Activated B cell treated with CpG ODN at 0.5 μM for 24 hours (primary cell): ENCODE measurements around the gene DNAJC4. TPM values are rescaled to one million over a fixed set of nuclear protein-coding genes. Genes with fewer than 3 reads are reported as not detected.

Source experiments
- ATAC-seq: fragments of 200-7000 bp; cut with Tn5 transposase; one replicate; pipeline ENCODE4 v1.10.0; 2021; ENCODE audit warnings: low read depth, mild to moderate bottlenecking, moderate library complexity
- CTCF ChIA-PET: fragments of 350-600 bp; sonication (Branson Sonifier 250); formaldehyde crosslinking; loops from one replicate; lab custom pipeline; 2021; ENCODE audit warnings: antibody characterized with exemption; lab: Charles Lee
- POLR2A ChIA-PET: fragments of 350-600 bp; sonication (Branson Sonifier 250); formaldehyde crosslinking; loops from one replicate; lab custom pipeline; 2021; ENCODE audit warnings: antibody characterized with exemption; lab: Charles Lee
- DNase-seq: peaks from one replicate; pipeline ENCODE4 v3.0.0; 2022
- H3K27ac Mint-ChIP-seq: one replicate; pipeline ENCODE4 v1.8.0; 2020; ENCODE audit warnings: mixed read lengths
- H3K27me3 Mint-ChIP-seq: one replicate; pipeline ENCODE4 v1.8.0; 2021; ENCODE audit warnings: mixed read lengths
- H3K36me3 Mint-ChIP-seq: one replicate; pipeline ENCODE4 v1.8.0; 2021; ENCODE audit warnings: low read depth, mixed read lengths
- H3K4me1 Mint-ChIP-seq: one replicate; pipeline ENCODE4 v1.8.0; 2021; ENCODE audit warnings: mixed read lengths
- H3K4me3 Mint-ChIP-seq: one replicate; pipeline ENCODE4 v1.8.0; 2020; ENCODE audit warnings: mild to moderate bottlenecking, mixed read lengths
- H3K9me3 Mint-ChIP-seq: one replicate; pipeline ENCODE4 v1.8.0; 2020; ENCODE audit warnings: mixed read lengths
- intact Hi-C: fragments of 100-400 bp; cut with micrococcal nuclease; formaldehyde crosslinking; loops from one replicate; pipeline ENCODE4 v1.15.1; 2024
- total RNA-seq: library from RNA; stranded (reverse); gene quantifications from 2 replicates; pipeline ENCODE4 v1.2.3, GENCODE V29; 2022
- TF ChIP-seq, protein P1 (sequence below): fragments of 200-600 bp; IDR thresholded peaks from one replicate; pipeline ENCODE4 v1.8.0; 2022; ENCODE audit warnings: antibody characterized with exemption, mild to moderate bottlenecking

Gene DNAJC4
- total RNA-seq, 1 donor from 2014 or later, result 53.3 TPM

DNA sequence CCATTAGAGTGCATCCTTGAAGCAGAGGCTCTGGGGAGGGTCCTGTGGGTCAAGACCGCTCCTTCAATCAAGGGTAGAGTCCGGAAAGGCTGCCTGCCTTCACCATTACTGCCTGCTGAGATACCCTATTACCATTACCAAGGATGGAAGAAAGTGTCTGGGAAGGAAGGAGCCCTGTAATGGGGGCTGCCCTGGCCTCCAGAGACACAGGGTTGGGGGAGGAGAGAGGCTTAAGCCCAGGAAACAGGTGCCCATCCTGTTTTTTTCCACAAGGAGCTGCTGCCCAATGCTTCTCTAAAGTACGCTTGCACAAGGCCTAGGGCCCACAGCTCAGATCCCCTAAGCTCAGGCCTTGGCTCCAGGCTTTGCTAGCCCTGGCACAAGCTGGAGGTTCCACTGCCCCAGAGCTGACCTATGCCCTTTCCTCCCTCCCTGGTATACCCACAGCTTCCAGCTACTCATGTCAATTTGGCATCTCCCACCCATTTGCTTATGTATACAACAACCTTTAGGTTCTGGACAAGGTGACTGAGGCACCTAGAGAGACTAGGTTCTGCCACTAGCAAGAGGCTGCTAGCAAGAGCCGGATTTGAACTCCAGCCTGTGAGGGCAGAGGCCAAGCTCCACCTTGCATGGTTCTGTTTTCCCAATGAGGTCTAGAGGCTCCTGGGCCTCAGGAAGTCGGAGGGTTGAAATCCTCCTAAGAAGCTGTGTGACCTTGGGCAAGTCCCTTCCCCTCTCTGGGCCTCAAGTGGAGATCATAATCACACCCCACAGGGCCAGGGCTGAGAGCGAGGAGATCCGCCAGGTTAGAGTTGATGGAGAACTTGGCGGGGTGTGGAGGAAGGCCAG lies 19.4 kb downstream of the DNAJC4 start:
- ChIA-PET POLR2A (interaction anchor here (1.0 to 2.8 kb wide), 11 partner anchors 9 to 63 kb away, joined by 3 to 15 read pairs (median 5); partner anchors contain the start of genes DNAJC4, ESRRA, FKBP2 and STIP1), CTCF (interaction anchor here (0.9 to 2.9 kb wide), 9 partner anchors 9 to 105 kb away, joined by 3 to 14 read pairs (median 6); partner anchors contain the start of genes ESRRA, FERMT3 and FKBP2)
- TF ChIP-seq, protein P1, sequence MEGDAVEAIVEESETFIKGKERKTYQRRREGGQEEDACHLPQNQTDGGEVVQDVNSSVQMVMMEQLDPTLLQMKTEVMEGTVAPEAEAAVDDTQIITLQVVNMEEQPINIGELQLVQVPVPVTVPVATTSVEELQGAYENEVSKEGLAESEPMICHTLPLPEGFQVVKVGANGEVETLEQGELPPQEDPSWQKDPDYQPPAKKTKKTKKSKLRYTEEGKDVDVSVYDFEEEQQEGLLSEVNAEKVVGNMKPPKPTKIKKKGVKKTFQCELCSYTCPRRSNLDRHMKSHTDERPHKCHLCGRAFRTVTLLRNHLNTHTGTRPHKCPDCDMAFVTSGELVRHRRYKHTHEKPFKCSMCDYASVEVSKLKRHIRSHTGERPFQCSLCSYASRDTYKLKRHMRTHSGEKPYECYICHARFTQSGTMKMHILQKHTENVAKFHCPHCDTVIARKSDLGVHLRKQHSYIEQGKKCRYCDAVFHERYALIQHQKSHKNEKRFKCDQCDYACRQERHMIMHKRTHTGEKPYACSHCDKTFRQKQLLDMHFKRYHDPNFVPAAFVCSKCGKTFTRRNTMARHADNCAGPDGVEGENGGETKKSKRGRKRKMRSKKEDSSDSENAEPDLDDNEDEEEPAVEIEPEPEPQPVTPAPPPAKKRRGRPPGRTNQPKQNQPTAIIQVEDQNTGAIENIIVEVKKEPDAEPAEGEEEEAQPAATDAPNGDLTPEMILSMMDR, result no peak
- Mint-ChIP-seq H3K36me3 (peaks cover 6% of the 10 kb centered on the region), H3K9me3 (no peaks in the 10 kb centered on the region), H3K27ac (no peak overlapping the region), H3K4me3 (no peak overlapping the region), H3K27me3 (no peaks in the 10 kb centered on the region), H3K4me1 (peaks cover 27% of the 10 kb centered on the region)
- DNase-seq (no peak), ATAC-seq (no peak)
- intact Hi-C loops, result loop anchor here (10.0 kb wide), 1 partner anchor 525 kb away; the partner anchor contains the start of gene SF1

- ATAC-seq (no peak), DNase-seq (no peak)
- Mint-ChIP-seq H3K4me1 (peaks cover 22% of the 10 kb centered on the region), H3K4me3 (peak overlapping the region; percentile 81), H3K9me3 (no peaks in the 10 kb centered on the region), H3K27ac (peak overlapping the region; percentile 24), H3K36me3 (peaks cover 6% of the 10 kb centered on the region), H3K27me3 (no peaks in the 10 kb centered on the region)
- TF ChIP-seq, protein P1, result no peak
- intact Hi-C loops, result loop anchor here (1.0 kb wide), 6 partner anchors 9 to 105 kb away; partner anchors contain the start of genes BAD, FKBP2 and VEGFB
- ChIA-PET CTCF (interaction anchor here (1.2 to 2.9 kb wide), 11 partner anchors 8 to 105 kb away, joined by 3 to 14 read pairs (median 7); partner anchors contain the start of genes ESRRA, FERMT3 and FKBP2), POLR2A (interaction anchor here (1.0 to 2.8 kb wide), 10 partner anchors 9 to 64 kb away, joined by 3 to 15 read pairs (median 6); partner anchors contain the start of genes DNAJC4, ESRRA, FKBP2 and STIP1)
These were observed 20.2 kb downstream of the DNAJC4 start for GRCh38 chr11:64250415-64251015.

- H3K9me3 Mint-ChIP-seq, result no peaks in the 10 kb centered on the region
- DNase-seq (peak; percentile 72), ATAC-seq (peak; percentile 65)
- peaks cover 2% of the 10 kb centered on the region for H3K36me3 Mint-ChIP-seq
- ChIA-PET CTCF (interaction anchor here (0.8 to 2.9 kb wide), 8 partner anchors 10 to 104 kb away, joined by 3 to 13 read pairs (median 6); partner anchors contain the start of genes ESRRA and FKBP2), POLR2A (interaction anchor here (1.1 to 2.8 kb wide), 11 partner anchors 9 to 64 kb away, joined by 3 to 15 read pairs (median 8); partner anchors contain the start of genes ESRRA, FKBP2 and STIP1)
- H3K4me1 Mint-ChIP-seq, result peaks cover 17% of the 10 kb centered on the region
- H3K4me3 Mint-ChIP-seq, result peak within 1 kb of the TSS; percentile 85
- H3K27me3 Mint-ChIP-seq, result no peaks in the 10 kb centered on the region
- intact Hi-C loops, result loop anchor here (1.0 kb wide), 6 partner anchors 10 to 104 kb away; partner anchors contain the start of genes BAD, FKBP2 and VEGFB
- TF ChIP-seq, protein P1, result no peak
- H3K27ac Mint-ChIP-seq, result peak within 1 kb of the TSS; percentile 25
These were observed 20.8 kb downstream of the DNAJC4 start, which contains the start of gene PLCB3 for GRCh38 chr11:64251016-64251752. TSS of gene PLCB3 (plus strand) at chr11:64251530. CDS start at chr11:64251650, 120 bp downstream.

DNA sequence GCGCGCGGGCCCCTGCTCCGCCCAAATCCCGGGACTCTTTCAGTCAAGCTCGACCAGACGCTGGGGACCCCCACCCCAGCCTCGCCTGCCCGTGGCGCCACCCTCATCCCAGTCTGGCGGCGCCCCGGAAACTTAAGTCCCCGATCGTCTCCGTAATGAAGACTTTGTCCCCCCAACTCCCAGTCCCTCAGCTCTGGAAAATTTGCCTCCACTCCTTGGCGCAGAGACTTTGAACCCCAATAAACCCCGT lies 21.3 kb downstream of the DNAJC4 start:
- intact Hi-C loops, result loop anchor here (1.0 kb wide), 6 partner anchors 10 to 104 kb away; partner anchors contain the start of genes BAD, FKBP2 and VEGFB
- Mint-ChIP-seq H3K4me3 (peak overlapping the region; percentile 85), H3K9me3 (no peaks in the 10 kb centered on the region), H3K27me3 (no peaks in the 10 kb centered on the region), H3K4me1 (peaks cover 17% of the 10 kb centered on the region), H3K36me3 (peaks cover 4% of the 10 kb centered on the region), H3K27ac (peak overlapping the region; percentile 25)
- TF ChIP-seq, protein P1, result no peak
- ChIA-PET POLR2A (interaction anchor here (1.1 to 2.8 kb wide), 8 partner anchors 9 to 65 kb away, joined by 3 to 15 read pairs (median 8); partner anchors contain the start of genes FKBP2 and STIP1), CTCF (interaction anchor here (0.7 to 2.9 kb wide), 9 partner anchors 16 to 103 kb away, joined by 3 to 13 read pairs (median 3); partner anchors contain the start of gene ESRRA)
- no peak for ATAC-seq
- DNase-seq, result no peak
